ENCODE data around the gene CD6.
"Not testable (repeated sequence)": the region's sequence is repeated elsewhere in the genome, so short reads cannot be mapped to it uniquely, and the experiment has no call there.

- not testable (repeated sequence) for TF ChIP-seq CTCF, POLR2A (IDR thresholded peaks at IDR 0.05)
Measured at GRCh38 chr11:61065236-61065635, 93.8 kb downstream of the CD6 start.
